HG02678 (cell line): ENCODE data around the gene SHE.

Experiments
- ATAC-seq: cut with Tn5 transposase; IDR thresholded peaks from one replicate; pipeline ENCODE4 v1.9.1; 2021; ENCODE audit warnings: mild to moderate bottlenecking, moderate library complexity; ENCODE audit not compliant: unreplicated experiment

Gene SHE

DNA sequence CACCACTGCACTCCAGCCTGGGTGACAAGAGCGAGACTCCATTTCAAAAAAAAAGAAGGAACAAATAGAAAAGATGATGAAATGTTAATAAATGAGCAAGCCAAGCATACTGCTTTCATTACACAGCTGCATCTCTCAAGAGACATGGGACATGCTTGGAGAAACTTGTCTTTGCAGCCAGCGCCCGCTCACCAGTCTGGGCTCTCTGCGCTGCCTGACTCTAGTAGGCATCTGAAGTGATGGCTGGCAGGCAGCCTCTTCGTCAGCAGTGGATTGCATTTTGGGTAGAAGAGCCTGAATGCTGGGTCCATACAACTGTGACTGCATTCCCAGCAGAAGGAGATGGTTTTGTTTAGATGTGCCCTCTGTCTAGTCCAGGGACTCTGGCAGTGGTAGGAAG is 49.1 kb downstream of the SHE start:
- no peak for ATAC-seq

DNA sequence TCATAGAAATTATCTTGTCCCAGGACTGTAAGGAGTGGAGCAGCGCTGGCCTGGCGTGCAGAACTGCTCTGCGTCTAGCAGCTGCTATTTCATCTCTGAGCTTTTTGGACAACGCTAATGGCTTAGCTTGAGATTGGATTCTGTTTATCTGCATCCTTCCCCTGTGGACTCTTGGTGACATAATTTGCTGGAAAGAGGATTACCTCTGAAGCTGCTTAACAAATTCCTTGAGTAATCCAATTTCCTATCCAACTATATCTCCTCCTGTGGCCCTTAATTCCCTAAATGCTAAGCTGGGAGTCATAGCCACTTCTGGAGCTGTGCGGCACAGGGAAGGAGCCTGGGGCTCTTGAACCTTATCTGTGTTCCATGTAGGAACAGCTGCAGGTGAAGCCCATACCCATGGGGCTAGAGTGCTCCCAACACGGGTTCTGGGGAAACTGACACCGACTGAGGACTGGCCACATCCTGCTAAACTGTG is 53.8 kb downstream of the SHE start:
- no peak for ATAC-seq

DNA sequence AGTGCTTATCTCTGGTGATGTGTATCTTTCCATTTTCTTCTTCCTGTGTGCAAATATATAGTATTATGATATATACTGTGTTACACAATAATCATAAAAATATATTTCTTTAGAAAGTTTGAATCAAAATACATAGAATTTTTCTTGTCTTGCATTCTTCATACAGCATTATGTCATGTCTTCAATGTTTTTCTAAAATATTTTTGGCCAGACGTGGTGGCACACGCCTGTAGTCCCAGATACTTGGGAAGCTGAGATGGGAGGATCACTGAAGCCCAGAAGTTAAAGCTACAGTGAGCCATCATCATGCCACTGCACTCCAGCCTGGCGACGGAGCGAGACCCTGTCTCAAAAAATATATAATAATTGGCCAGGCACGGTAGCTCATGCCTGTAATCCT is 55.4 kb downstream of the SHE start:
- no peak for ATAC-seq

DNA sequence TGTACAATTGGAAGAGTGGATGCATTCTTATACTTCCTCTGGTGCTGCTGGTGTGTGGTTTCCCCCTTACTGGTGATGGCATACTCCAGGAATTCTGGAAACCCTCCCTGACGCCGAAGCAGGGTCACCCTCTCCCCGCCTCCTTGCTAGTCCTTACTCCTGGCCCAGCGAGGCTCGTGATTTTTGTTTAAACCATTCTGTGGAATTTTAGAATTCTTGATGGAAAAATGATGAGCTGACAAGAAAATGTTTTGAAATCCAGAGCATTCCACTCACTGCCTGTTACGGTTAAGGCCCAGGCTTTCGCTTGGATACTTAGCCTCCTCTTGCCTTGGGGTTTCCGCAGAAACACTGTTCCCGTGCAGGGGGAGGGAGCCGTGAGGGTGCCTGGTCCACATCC is 55.9 kb downstream of the SHE start:
- no peak for ATAC-seq

DNA sequence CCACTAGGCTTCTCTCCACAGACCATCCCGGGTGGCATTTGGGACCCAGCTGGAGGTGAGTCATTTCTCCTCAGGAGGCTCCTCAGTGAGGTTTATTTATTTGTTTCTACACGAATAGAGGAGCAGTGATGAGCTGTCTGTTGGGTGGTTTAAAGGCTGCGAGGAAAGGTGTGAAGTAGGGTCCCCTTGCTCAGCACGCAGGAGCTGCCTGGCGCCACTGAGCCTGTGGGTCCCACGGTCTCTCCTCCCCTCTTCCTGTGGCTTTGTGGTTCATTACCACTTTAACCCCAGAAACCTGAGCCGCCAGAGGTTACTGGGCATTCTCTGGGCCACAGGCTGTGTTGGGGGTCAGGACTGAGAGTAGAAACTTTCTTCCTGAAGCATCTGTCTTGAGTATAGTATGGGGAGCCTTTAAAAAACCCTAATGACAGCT is 57.2 kb downstream of the SHE start:
- ATAC-seq = peak; percentile 74

DNA sequence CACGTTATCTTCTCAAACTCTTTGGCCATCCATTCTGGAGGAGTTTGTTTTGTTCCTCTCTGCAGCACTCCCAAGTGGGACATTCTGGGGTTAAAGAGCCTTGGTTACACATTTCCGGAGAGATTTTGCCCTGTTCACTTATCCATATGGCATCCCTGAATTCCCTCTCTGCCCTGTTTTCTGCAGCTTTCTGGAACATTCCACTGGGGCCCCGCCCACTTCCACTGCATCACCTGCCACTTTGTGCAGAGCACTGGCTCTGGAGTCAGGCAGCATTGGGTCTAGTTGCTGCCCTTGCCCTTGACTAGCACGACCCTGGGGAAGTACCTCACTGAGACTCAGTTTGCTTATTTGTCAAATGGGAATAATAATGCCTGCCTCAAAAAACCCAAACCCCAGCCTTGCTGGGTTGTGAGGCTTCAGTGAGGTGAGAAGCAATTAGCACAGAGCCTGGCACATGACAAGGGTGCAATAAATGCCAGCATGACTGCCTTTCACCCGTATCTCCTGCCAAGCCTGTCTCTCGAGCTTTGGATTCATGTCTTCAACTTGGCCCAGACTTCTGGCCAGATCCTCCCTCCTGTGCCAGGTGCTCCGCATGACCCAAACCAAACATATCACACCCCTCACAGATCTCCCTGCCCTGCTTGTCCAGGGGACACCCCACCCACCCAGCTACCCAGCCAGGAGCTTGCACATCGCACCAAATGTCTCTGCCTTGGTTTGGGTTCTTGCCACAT is 58.8 kb downstream of the SHE start:
- ATAC-seq = no peak

DNA sequence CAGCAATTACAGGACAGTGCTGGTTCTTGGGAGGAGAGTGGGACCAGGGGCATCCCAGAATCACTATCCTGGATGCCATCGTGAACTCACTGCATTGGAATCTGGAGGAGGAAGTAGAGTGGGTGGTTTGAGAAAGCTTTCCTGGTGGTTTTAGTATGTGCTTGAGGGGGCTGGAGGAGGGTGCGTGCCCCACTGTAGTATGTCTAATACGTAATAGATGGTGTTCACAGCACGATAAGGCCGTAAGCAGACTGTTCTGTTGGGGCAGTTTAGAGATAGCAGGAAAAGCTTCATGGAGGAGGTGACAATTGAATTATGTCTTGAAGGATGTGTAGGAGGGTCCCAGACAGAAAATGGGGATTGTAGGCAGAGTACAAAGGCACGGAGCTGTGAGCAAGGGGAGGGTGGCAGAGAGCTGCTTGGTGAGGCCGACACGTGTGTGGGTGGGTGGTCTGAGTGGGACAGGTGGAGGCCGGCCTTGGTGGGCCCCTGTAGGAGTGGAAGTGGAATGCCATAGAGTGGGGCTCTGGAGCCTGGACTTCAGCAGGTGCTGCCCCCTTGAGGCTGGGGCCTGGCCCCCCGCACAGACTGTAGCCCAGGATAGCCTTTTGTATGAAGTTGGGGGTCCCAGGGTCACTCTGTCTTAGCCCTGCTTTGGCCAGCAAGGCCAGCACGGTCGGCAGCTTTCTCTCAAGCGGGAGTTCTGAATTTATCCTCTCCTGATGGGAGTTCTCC is 60.0 kb downstream of the SHE start:
- ATAC-seq = no peak

DNA sequence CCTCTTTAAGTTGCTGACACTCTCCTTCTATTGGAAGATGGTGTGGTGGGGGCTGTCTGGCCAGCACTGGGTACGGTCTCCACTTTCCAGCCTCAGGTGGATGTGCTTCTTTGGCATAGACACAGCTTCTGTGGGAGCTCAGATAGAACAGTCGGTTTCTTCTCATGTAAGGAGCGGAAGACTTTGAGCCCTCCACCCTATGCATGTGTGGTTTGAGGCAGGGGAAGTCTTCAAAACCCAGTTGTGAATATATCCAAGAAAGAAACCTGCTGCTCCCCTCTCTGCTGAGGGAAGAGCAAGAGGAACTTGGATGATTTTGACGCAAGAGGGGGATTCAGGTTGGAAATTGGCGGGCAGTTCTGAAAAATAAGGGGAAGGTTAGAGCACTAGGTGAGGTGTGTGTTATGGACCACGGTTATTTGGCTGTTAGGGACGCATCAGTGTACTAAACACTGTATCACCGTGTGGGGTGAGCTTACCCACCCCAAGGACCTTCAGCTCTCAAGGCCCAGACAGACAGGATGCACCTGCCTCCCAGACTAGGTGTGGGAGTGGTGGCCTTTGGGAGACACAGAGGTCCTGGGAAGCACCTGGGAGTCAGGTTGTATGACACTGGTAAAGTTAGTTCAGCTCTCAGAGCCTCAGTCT is 60.8 kb downstream of the SHE start:
- ATAC-seq = no peak

DNA sequence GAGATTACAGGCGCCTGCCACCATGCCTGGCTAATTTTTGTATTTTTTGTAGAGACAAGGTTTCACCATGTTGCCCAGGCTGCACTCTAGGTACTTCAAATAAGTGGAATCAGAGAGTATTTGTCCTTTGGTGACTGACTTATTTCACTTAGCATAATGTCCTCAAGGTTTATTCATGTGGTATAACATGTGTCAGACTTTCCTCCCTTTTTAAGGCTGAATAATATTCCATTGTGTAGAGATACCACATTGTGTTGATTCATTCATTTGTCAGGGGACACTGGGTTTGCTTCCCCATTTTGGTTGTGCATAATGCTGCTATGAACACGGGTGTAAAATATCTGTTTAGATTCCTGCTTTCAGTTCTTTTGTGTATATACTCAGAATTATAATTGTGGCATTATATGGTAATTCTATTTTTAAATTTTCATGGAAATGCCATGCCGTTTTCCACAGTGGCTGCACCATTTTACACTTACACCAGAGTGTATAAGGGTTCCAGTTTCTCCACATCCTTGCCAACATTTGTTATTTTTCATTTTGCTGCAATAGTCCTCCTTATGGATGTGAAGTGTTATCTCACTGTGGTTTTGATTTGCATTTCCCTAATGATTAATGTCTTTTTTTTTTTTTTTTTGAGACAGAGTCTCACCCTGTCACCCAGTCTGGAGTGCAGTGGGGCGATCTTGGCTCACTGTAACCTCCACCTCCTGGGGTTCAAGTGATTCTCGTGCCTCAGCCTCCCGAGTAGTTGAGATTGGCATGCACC is 62.0 kb downstream of the SHE start:
- ATAC-seq = no peak

DNA sequence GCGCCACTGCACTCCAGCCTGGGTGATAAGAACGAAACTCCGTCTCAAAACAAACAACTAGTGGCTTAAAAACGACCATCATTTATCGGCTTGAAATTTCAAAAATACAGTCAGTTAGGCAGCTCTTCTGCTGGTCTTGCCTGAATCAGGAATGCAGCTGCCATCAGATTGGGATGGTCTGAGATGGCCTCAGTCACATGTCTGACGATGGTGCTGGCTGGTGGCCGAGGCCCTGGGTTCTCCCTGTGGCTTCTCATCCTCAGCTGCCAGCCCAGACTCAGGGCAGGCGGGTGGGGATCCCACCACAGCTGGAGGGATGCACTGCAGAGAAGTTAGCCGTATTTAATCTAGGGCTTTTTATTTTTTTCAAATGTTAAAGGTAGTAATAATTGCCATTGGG is 65.8 kb downstream of the SHE start:
- ATAC-seq = no peak

DNA sequence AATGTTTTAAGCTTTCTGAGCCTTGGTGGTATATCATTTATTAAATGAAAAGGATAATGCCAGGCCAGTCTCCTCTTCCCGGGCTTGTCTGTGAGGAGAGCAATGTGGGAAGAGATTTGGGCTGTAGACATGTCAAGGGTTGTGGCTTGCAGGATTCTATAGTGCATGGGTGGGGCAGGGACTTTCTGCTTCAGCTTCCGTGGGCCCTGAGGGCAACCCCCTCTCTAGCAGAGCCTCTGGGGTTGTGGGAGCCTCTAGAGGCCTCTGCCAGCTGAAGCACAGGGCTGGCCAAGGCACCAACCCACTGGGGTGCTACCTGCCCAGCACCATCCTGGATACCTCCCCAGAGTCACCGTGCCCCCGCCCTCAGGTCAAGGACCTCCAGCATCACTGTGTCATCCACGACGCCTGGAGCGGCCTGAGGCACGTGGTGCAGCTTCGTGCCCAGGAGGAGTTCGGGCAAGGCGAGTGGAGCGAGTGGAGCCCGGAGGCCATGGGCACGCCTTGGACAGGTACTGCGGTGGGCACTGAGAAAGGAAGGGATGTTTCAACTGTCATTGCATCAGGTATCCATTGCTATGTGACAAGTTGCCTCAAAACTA is 66.5 kb downstream of the SHE start:
- no peak for ATAC-seq

DNA sequence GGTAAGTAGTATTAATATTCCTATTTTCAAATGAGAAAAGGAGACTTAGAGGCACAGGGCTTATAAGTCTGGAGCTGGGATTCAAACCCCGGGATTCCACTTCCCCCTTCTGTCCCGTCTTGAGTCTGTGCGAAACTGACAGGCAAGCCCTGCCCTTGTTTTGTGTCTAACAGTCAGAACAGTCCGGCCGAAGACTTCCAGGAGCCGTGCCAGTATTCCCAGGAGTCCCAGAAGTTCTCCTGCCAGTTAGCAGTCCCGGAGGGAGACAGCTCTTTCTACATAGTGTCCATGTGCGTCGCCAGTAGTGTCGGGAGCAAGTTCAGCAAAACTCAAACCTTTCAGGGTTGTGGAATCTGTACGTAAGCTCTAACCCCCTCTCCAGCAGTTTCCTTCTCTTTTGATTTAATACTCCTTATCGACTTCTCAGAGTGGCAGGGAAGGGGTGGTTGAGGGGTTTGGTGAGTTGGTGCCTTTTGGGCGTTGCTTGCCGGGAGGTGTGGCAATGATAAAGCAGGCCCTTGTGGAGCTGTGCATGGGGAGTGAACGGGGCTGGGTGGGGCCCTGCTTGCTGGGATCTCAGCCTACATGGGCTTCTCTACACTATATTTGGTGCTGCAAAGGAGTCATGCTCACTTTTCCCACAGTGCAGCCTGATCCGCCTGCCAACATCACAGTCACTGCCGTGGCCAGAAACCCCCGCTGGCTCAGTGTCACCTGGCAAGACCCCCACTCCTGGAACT is 67.7 kb downstream of the SHE start:
- ATAC-seq = no peak

DNA sequence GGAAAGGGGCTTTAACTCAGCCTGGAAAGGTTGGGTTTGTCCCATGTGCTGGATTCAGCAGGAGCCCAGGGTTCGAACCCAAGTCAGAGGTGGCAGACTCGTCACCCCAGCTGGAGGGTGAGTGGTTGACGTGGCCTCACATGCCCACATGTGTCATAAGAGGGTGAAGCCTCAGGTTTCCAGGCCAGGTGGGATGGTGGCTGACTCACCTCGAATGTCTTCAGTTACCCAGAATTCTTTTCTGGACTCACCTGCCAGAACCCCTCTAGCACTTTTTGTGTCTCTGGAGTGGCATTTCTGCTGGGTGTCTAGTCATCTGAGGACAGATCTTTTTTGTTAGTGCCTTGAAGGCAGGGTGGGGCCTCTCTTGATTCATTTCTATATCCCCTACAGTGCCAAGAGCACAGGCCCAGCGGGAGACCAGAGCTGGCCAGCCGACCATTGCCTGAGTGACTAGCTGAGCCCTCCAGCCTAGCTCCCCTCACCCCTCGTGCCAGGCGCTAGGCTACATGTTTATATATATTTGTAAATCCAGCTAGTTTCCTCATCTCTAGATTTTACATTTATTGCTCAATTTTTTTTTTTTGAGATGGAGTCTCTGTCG is 68.9 kb downstream of the SHE start:
- no peak for ATAC-seq

DNA sequence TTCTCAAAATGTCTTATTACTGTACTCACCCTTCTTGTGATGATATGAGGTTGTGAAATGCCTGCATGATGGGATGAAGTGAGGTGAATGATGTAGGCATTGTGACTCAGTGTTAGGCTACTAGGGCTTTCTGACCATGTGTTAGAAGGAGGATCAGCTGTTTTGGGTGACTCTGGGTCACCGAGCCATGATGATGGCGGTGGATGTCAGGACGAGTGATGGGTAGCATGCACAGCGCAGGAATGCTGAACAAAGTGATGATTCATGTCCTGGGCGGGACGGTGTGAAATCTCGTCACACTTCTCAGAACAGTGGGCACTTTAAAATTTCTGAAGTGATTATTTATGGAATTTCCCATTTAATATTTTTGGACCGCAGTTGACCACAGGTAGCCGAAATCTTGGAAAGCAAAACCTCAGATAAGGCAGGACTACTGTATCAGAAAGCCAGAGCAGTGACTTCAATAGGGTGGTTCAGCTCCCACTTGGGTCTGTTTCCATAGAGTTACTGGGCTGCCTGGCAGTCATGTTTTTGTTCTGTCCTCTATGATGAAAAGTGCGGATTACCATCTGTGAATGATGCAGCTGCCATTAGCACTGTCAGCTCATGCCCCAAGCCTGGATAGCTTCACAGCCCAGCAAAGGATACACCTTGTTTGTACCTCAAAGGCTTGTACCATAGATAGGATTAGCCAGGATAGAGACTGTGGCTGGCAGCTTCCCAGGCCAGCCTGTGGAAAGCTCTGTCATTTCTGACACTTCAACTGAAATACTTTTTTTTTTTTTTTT is 70.4 kb downstream of the SHE start:
- ATAC-seq = no peak

DNA sequence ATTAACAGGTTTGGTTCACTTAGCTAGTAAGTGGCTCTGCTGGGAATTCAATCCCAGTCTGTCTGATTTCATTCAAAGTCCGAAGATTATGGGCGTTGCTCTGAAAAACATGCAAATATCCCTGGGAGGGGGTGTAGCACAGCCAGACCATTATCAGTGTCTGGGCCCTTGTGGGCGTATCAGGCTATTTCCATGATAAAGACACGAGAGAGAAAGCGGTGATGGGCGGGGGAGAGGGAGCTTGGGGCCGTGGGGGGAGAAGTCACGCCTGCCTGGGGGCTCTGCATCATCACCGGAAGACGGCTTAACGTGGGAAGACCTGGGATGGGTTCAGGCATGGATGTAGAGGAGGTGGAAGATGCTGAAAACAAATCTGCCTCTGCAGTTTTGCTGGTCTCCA is 71.3 kb downstream of the SHE start:
- no peak for ATAC-seq

DNA sequence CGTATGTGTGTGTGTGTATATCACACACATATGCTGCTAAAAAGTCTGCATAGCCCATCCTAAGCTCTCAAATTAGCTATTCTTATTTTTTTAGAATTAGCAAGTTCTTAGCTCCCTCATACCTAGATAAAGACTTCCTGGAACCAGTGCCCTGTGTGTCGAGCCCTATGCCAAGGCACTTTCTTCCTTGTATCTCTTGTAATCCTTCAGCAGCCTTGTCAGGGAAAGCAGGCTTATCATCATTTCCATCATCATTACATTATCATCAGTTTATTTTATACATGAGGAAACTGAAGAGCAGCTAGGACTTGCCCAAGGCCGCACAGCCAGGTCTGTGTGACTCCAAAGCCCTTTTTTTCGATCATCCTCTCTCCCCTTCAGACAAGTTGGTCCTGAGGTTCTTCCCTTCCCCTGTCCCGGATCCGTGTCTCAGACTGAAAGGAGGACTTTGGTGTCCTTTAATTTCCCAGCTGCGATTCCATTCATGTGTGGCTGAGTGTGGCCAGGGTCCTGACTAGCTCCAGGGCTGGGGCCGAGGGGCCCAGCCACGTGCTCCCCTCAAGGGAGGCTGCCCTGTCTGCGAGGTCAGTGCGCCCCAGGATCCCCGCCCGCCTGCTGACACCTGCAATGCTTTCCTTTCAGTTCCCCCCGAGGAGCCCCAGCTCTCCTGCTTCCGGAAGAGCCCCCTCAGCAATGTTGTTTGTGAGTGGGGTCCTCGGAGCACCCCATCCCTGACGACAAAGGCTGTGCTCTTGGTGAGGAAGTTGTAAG is 72.2 kb downstream of the SHE start:
- ATAC-seq = no peak
